Amniotic stem cell (primary cell): ENCODE measurements around the gene AGAP1.

Experiments used
- DNase-seq: peaks from one replicate; lab custom pipeline; 2025; lab: John Stamatoyannopoulos, UW

Gene AGAP1

GRCh38 chr2:235665661-235666212 is 171.9 kb downstream of the AGAP1 start:
- DNase-seq = no peak

GRCh38 chr2:235666213-235666781 is 172.5 kb downstream of the AGAP1 start:
- peak; percentile 37 for DNase-seq

- DNase-seq = no peak
These were observed 174.9 kb downstream of the AGAP1 start for GRCh38 chr2:235668782-235669181.

- DNase-seq = peak; percentile 36
These were observed 175.5 kb downstream of the AGAP1 start for GRCh38 chr2:235669269-235669831.

GRCh38 chr2:235669983-235670962 is 176.4 kb downstream of the AGAP1 start:
- peak; percentile 51 for DNase-seq

- no peak for DNase-seq
These were observed 177.3 kb downstream of the AGAP1 start for GRCh38 chr2:235670974-235671787.

- DNase-seq = no peak
These were observed 178.9 kb downstream of the AGAP1 start for GRCh38 chr2:235672720-235673119.

GRCh38 chr2:235674146-235674545 is 180.3 kb downstream of the AGAP1 start:
- no peak for DNase-seq

- DNase-seq = no peak
These were observed 181.0 kb downstream of the AGAP1 start for GRCh38 chr2:235674812-235675211.

GRCh38 chr2:235675678-235676535 is 182.1 kb downstream of the AGAP1 start:
- DNase-seq = no peak

- DNase-seq = no peak
These were observed 182.6 kb downstream of the AGAP1 start for GRCh38 chr2:235676536-235676799.

GRCh38 chr2:235677276-235677788 is 183.5 kb downstream of the AGAP1 start:
- DNase-seq = no peak

GRCh38 chr2:235677937-235678336 is 184.1 kb downstream of the AGAP1 start:
- no peak for DNase-seq

GRCh38 chr2:235678712-235679111 is 184.9 kb downstream of the AGAP1 start:
- no peak for DNase-seq

- no peak for DNase-seq
These were observed 185.6 kb downstream of the AGAP1 start for GRCh38 chr2:235679471-235679870.

GRCh38 chr2:235685024-235685721 is 191.3 kb downstream of the AGAP1 start:
- no peak for DNase-seq

GRCh38 chr2:235688511-235689426 is 194.9 kb downstream of the AGAP1 start:
- DNase-seq = no peak

GRCh38 chr2:235689427-235689853 is 195.6 kb downstream of the AGAP1 start:
- DNase-seq = no peak
